Activated CD4-positive, alpha-beta T cell treated with anti-CD3 and anti-CD28 coated beads, Interleukin-2, amount 10 ng/mL, durations not matched to agents 7 days and 5 days (primary cell): ENCODE data around the gene TNRC18. TPM values are rescaled to one million over a fixed set of nuclear protein-coding genes. Genes with fewer than 3 reads are reported as not detected.
"Not testable (repeated sequence)": the region's sequence is repeated elsewhere in the genome, so short reads cannot be mapped to it uniquely, and the experiment has no call there.

Experiments used
- CTCF ChIA-PET: fragments of 350-600 bp; sonication (Branson Sonifier 250); formaldehyde crosslinking; loops from one replicate; lab custom pipeline; 2021; ENCODE audit warnings: antibody characterized with exemption; lab: Charles Lee
- POLR2A ChIA-PET: fragments of 350-600 bp; sonication (Branson Sonifier 250); formaldehyde crosslinking; loops from one replicate; lab custom pipeline; 2021; ENCODE audit warnings: antibody characterized with exemption; lab: Charles Lee
- DNase-seq: peaks from one replicate; pipeline ENCODE4 v3.0.0-alpha.2; 2020
- H3K27ac Mint-ChIP-seq: one replicate; pipeline ENCODE4 v1.8.0; 2021; ENCODE audit warnings: mild to moderate bottlenecking, moderate library complexity, mixed read lengths
- H3K27me3 Mint-ChIP-seq: one replicate; pipeline ENCODE4 v1.8.0; 2021; ENCODE audit warnings: mixed read lengths
- H3K36me3 Mint-ChIP-seq: one replicate; pipeline ENCODE4 v1.8.0; 2021; ENCODE audit warnings: low read depth, mixed read lengths
- H3K4me1 Mint-ChIP-seq: one replicate; pipeline ENCODE4 v1.8.0; 2021; ENCODE audit warnings: mixed read lengths
- H3K4me3 Mint-ChIP-seq: one replicate; pipeline ENCODE4 v1.8.0; 2021; ENCODE audit warnings: mild to moderate bottlenecking, moderate library complexity, mixed read lengths
- H3K9me3 Mint-ChIP-seq: one replicate; pipeline ENCODE4 v1.8.0; 2021; ENCODE audit warnings: mixed read lengths
- total RNA-seq, 2 experiments: library from RNA; stranded (reverse); gene quantifications; one replicate each; pipeline ENCODE4 v1.2.3, GENCODE V29; 2021

TNRC18 gene
- total RNA-seq, 2 experiments from 2014 or later: 45.8 to 53.9 TPM

DNA sequence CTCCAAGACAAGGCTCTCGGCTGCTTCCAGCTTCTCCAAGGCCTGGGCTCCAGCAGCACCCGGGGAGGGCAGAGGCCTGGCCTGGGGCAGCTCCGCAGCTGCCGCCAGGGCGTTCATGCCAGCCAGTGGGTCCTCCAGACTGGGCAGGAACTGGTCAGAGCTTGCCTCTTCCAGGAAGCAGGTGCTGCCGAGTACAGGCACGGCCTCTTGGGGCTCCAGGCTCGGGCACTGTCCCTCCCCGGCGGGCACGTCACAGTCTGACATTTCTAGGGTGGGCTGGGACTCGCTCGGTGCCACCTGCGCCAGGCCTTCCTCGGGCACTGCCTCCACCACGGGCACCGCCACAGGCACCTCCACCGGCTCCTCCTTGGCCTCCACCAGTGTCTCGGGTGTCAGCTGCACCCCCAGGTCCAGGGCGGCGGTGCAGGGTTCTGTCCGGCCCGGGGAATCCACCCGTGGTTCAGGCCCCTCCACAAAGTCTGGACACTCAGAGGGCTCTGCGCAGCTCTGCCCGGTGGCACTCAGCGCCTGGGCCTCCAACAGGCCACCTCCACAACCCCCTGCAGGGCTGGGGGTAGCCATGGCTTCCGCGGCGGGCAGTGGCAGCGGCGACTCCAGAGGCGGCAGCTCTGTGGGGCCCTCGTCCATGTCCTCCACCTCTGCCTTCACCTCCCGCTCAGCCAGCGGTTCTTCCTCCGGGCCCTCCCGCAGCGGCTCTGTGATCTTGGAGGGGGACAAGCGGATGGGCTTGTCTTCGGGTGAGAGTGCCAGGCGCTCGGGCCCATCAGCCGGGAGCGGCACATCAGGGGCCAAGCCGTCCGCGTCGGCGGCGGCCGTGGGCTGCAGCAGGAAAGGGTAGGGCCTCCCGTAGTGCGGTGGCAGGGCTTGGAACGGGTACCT lies 52.9 kb downstream of the TNRC18 start:
- Mint-ChIP-seq H3K4me3 (no peak overlapping the region), H3K36me3 (peaks cover 23% of the 10 kb centered on the region), H3K27ac (no peak overlapping the region), H3K4me1 (peaks cover 8% of the 10 kb centered on the region), H3K27me3 (no peaks in the 10 kb centered on the region), H3K9me3 (no peaks in the 10 kb centered on the region)
- no peak for DNase-seq
- POLR2A ChIA-PET: no interaction called here
- CTCF ChIA-PET: no interaction called here

- Mint-ChIP-seq H3K36me3 (peaks cover 17% of the 10 kb centered on the region), H3K9me3 (no peaks in the 10 kb centered on the region), H3K4me1 (peaks cover 21% of the 10 kb centered on the region), H3K4me3 (no peak overlapping the region), H3K27me3 (no peaks in the 10 kb centered on the region), H3K27ac (no peak overlapping the region)
- ChIA-PET CTCF (no interaction called here), POLR2A (no interaction called here)
- no peak for DNase-seq
Measured at GRCh38 chr7:5367661-5368060, 56.0 kb downstream of the TNRC18 start.

DNA sequence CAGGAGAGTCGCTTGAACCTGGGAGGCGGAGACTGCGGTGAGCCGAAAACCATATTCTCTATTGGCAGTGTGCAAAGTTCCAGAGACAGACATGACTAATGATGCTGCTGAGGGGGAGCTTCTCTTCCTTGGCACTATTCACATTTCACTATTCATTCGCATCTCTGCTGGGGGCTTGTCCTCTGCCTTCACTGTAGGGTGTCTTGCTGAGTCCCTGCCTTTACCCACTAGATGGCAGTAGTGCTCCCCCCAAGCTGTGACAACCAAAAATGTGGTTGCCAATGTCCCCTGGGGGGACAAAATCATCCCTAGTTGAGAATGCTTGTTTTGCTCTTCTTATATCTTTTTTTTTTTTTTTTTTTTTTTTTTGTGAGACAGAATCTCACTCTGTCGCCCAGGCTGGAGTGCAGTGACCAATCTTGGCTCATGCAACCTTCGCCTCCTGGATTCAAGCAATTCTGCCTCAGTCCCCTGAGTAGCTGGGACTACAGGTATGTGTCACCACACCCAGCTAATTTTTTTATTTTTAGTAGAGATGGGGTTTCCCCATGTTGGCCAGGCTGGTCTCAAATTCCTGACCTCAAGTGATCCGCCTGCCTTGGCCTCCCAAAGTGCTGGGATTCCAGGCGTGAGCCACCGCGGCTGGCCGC lies 57.5 kb downstream of the TNRC18 start:
- H3K4me3 Mint-ChIP-seq, H3K9me3 Mint-ChIP-seq, H3K27ac Mint-ChIP-seq, H3K27me3 Mint-ChIP-seq: not testable (repeated sequence)
- H3K36me3 Mint-ChIP-seq: peaks cover 18% of the 10 kb centered on the region
- DNase-seq: peak; percentile 75
- CTCF ChIA-PET: interaction anchor here (0.6 to 1.9 kb wide), 14 partner anchors 9 to 1072 kb away, joined by 3 to 9 read pairs (median 4); no protein-coding TSS in a partner anchor
- POLR2A ChIA-PET: interaction anchor here (0.6 kb wide), 1 partner anchor 413 kb away, joined by 3 read pairs; no protein-coding TSS in a partner anchor
- H3K4me1 Mint-ChIP-seq: peaks cover 21% of the 10 kb centered on the region

DNA sequence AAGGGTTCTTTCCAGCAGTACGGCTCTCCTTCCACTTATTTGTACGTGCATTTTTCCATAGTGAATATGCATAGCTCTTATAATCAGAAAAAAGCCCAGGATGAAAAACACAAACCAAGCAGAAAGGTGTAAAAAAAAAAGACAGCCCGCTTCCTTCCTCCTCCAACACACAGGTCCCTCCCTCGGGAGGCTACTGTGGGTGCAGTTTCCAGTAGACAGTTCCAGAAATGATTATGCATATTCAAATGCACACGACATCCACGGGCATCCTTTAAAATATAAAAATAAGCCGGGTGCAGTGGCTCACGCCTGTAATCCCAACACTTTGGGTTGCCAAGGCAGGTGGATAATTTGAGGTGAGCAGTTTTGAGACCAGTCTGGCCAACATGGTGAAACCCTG lies 59.9 kb downstream of the TNRC18 start:
- POLR2A ChIA-PET: no interaction called here
- Mint-ChIP-seq H3K9me3 (no peaks in the 10 kb centered on the region), H3K27ac (peak overlapping the region; percentile 62), H3K27me3 (no peaks in the 10 kb centered on the region), H3K4me3 (peak overlapping the region; percentile 12), H3K36me3 (peaks cover 20% of the 10 kb centered on the region), H3K4me1 (peaks cover 19% of the 10 kb centered on the region)
- CTCF ChIA-PET: interaction anchor here (1.3 kb wide), 1 partner anchor 10 kb away, joined by 3 read pairs; no protein-coding TSS in a partner anchor
- DNase-seq: no peak

DNA sequence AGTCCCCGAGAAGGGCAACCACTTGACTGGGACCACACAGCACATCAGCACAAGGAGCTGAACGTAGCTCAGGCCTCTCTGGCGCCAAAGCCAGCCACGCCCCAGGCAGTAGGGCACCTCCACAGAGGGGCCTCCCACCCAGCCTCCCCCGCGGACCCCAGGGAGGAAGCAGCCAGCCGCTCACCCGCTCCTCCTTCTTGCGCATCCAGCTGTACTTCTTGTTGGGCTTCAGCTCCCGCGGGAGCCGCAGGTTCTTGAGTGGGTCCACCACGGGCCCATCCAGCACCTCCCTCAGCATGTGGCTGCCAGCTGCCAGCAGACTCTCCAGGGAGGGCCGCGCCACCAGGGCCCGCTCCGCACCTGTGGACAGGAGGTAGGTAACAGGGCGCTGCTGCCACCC lies 61.2 kb downstream of the TNRC18 start:
- ChIA-PET POLR2A (no interaction called here), CTCF (no interaction called here)
- DNase-seq: no peak
- Mint-ChIP-seq H3K27me3 (no peaks in the 10 kb centered on the region), H3K9me3 (no peaks in the 10 kb centered on the region), H3K4me3 (no peak overlapping the region), H3K36me3 (peaks cover 26% of the 10 kb centered on the region), H3K27ac (no peak overlapping the region), H3K4me1 (peaks cover 19% of the 10 kb centered on the region)

GRCh38 chr7:5361446-5362127 lies 62.0 kb downstream of the TNRC18 start:
- ChIA-PET CTCF (no interaction called here), POLR2A (no interaction called here)
- DNase-seq: no peak
- Mint-ChIP-seq H3K27ac (no peak overlapping the region), H3K9me3 (no peaks in the 10 kb centered on the region), H3K4me1 (peaks cover 18% of the 10 kb centered on the region), H3K36me3 (peaks cover 26% of the 10 kb centered on the region), H3K27me3 (no peaks in the 10 kb centered on the region), H3K4me3 (no peak overlapping the region)

DNA sequence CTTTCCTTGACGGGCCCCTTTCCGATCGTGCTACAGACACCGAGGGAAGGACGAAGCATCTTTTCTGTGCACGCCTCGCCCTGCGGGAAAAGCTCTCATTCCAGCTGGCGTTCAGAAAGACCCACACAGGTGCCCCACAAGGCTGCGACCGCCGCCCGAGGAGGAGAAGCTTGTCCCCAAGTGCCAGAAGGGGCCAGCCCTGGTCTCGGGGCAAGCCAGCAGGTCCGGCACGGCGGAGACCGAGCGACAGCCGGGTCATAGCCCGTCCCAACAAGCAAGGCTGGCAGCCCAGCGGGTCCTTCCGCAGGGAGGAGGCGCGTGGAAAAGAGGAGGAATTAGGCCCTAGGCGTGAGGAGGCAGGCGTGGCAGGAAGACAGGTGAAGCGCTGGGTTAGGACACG lies 62.7 kb downstream of the TNRC18 start:
- no peaks in the 10 kb centered on the region for H3K9me3 Mint-ChIP-seq
- H3K27me3 Mint-ChIP-seq: no peaks in the 10 kb centered on the region
- no peak overlapping the region for H3K4me3 Mint-ChIP-seq
- ChIA-PET POLR2A (no interaction called here), CTCF (interaction anchor here (0.6 kb wide), 1 partner anchor 96 kb away, joined by 3 read pairs; no protein-coding TSS in a partner anchor)
- no peak for DNase-seq
- H3K27ac Mint-ChIP-seq: peak overlapping the region; percentile 38
- H3K4me1 Mint-ChIP-seq: peaks cover 16% of the 10 kb centered on the region
- peaks cover 29% of the 10 kb centered on the region for H3K36me3 Mint-ChIP-seq

DNA sequence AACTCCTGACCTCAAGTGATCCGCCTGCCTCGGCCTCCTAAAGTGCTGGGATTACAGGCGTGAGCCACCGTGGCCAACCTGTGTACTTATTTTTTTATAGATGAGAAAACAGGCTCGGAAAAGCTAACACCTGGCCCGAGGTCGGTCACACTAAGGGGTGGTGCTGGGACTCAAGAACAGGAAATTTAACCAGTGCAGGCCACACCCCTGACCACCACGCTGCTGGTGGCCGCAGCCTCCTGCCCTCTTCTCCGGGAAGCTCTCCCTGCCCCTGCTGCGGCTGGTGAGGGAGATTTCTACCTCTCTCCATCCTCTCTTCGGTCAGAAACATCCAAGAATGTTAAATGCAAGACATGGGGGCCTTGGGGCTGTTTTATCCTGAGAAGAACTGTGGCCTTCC lies 63.2 kb downstream of the TNRC18 start:
- no peak overlapping the region for H3K27ac Mint-ChIP-seq
- no peak overlapping the region for H3K4me3 Mint-ChIP-seq
- no peak for DNase-seq
- H3K36me3 Mint-ChIP-seq: peaks cover 30% of the 10 kb centered on the region
- peaks cover 13% of the 10 kb centered on the region for H3K4me1 Mint-ChIP-seq
- POLR2A ChIA-PET: no interaction called here
- no peaks in the 10 kb centered on the region for H3K27me3 Mint-ChIP-seq
- no peaks in the 10 kb centered on the region for H3K9me3 Mint-ChIP-seq
- CTCF ChIA-PET: interaction anchor here (0.6 kb wide), 1 partner anchor 96 kb away, joined by 3 read pairs; no protein-coding TSS in a partner anchor

DNA sequence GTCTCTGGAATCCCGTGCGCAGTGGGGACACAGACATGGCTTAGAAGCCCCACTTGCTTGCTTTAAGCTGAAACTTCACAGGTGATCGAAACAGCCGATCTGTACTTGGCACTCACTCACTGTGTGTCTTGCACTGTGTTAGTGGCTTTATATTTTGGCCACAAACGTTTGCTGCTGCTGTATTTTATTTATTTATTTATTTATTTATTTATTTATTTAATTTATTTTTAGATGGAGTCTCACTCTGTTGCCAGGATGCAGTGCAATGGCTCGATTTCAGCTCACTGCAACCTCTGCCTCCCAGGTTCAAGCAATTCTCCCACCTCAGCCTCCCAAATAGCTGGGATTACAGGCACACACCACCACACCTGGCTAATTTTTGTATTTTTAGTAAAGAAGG lies 63.6 kb downstream of the TNRC18 start:
- H3K27me3 Mint-ChIP-seq, H3K9me3 Mint-ChIP-seq, CTCF ChIA-PET, DNase-seq, H3K4me3 Mint-ChIP-seq, POLR2A ChIA-PET, H3K27ac Mint-ChIP-seq: not testable (repeated sequence)
- H3K36me3 Mint-ChIP-seq: peaks cover 32% of the 10 kb centered on the region
- peaks cover 15% of the 10 kb centered on the region for H3K4me1 Mint-ChIP-seq

GRCh38 chr7:5359344-5359743 lies 64.3 kb downstream of the TNRC18 start:
- no peak overlapping the region for H3K27ac Mint-ChIP-seq
- H3K9me3 Mint-ChIP-seq: no peaks in the 10 kb centered on the region
- H3K36me3 Mint-ChIP-seq: peaks cover 36% of the 10 kb centered on the region
- no peak for DNase-seq
- CTCF ChIA-PET: no interaction called here
- POLR2A ChIA-PET: no interaction called here
- H3K4me1 Mint-ChIP-seq: peaks cover 15% of the 10 kb centered on the region
- no peaks in the 10 kb centered on the region for H3K27me3 Mint-ChIP-seq
- no peak overlapping the region for H3K4me3 Mint-ChIP-seq

DNA sequence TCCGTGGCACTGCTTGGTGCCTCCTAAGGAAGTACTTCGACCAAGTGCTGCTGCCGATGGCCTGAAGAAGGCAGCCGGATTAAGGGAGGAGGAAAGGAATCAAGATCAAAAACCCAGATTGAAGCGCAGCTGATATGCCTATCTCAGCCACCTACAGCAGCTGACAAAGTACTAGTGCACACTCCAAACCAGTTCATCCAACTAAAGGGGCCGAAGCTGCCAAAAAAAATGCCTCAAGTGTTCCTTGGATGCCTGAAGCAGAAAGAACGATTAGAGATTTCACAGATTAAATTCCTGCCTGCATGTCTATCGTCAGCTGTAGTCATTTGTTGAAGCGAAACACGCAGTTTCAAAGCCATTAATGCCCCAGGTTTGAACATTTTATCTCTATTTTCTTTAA lies 65.7 kb downstream of the TNRC18 start:
- ChIA-PET POLR2A (interaction anchor here (0.6 to 1.6 kb wide), 2 partner anchors 39 to 59 kb away, joined by 3 to 5 read pairs; no protein-coding TSS in a partner anchor), CTCF (interaction anchor here (1.7 kb wide), 1 partner anchor 8 kb away, joined by 6 read pairs; no protein-coding TSS in a partner anchor)
- peaks cover 41% of the 10 kb centered on the region for H3K36me3 Mint-ChIP-seq
- H3K4me3 Mint-ChIP-seq: no peak overlapping the region
- no peaks in the 10 kb centered on the region for H3K9me3 Mint-ChIP-seq
- DNase-seq: no peak
- peaks cover 9% of the 10 kb centered on the region for H3K4me1 Mint-ChIP-seq
- H3K27ac Mint-ChIP-seq: no peak overlapping the region
- no peaks in the 10 kb centered on the region for H3K27me3 Mint-ChIP-seq

DNA sequence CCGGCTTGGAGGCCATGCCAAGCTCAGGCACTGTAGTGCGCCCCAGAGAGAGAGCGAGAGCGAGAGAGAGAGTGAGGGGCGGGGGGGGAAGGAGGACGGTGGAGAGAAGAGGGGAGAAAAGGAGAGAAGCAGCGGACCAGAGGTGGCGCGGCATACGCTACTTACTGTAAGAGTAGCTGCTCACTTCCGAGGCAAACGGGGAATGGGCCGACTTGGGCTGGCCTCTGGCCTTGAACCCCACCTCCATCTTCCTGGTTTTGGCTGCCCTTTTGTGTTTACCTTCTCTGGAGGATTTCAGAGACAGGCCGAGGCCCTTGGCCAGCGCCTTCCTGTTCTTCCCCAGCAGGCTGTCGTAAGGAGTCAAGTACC lies 66.9 kb downstream of the TNRC18 start:
- peaks cover 40% of the 10 kb centered on the region for H3K36me3 Mint-ChIP-seq
- H3K4me1 Mint-ChIP-seq: peaks cover 9% of the 10 kb centered on the region
- H3K27me3 Mint-ChIP-seq: no peaks in the 10 kb centered on the region
- DNase-seq: no peak
- H3K4me3 Mint-ChIP-seq: no peak overlapping the region
- ChIA-PET POLR2A (interaction anchor here (1.6 kb wide), 1 partner anchor 40 kb away, joined by 5 read pairs; no protein-coding TSS in a partner anchor), CTCF (interaction anchor here (1.7 kb wide), 1 partner anchor 9 kb away, joined by 6 read pairs; no protein-coding TSS in a partner anchor)
- H3K9me3 Mint-ChIP-seq: no peaks in the 10 kb centered on the region
- H3K27ac Mint-ChIP-seq: no peak overlapping the region
